Measurements from ENCODE around the gene KIAA0040. TPM values are rescaled to one million over a fixed set of nuclear protein-coding genes. Genes with fewer than 3 reads are reported as not detected.

KIAA0040 gene
- 10 to 100 TPM; 14.0 to 23.7 TPM for total RNA-seq

DNA sequence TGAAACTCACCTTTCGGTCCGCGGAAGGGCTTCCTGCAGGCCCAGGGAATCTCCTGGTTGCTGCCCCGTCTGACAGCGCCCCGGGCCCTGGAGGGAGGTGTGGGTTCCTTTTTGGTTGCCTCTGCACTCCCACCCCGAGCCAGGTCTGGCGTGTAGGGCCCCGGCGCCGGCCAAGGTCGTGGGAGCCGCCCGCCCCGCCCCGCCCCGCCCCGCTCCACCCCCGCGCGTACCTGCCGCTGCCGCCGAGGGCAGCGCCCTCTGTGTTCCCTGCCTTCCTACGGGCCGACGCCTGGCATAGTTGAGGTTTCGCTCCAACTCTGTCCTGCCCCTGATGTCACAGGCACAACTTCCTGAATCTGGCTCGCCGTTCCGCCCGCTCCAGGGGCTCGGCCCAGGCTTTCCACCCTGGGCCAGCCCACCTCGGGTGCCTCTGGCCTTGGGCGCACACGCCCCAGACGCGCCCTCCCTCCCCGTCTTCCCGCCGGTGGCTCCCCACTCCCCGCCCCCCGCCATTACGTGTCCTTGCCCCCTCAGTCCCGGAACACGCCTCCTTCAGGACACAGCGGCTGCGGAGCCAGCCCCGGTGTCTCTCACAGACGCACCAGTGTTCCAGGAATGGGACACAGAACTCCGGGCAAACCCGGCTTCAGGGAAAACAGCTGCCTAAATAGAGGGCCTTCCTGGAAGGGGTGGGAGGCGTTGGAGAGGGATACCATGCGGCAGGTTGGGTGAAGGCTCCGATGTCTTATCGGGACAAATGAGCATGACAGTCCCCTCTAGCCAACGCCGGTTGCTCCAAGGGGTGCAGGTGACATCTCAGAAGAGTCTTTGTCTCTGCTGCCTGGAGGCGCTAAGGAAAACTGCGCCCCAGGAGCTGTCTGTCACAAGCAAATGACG is at the start of gene KIAA0040:
TSS of gene KIAA0040 (minus strand) at position 147 of the 897 bp plus-strand sequence. CDS start 31,763 bp downstream, outside the sequence.
- H3K9me3 ChIP-seq: no peaks in the 10 kb centered on the region
- H3K4me1 ChIP-seq: peaks cover 4% of the 10 kb centered on the region
- DNase-seq: peak; percentile 84
- H3K27ac ChIP-seq: peak within 1 kb of the TSS; percentile 91
- intact Hi-C loops (cut with DNase I): no loop called here
- peak within 1 kb of the TSS; percentile 54 to 96 for H3K9ac ChIP-seq (ENCODE audit: low read depth in 2 of 2, low read length in 2 of 2)
- H3K36me3 ChIP-seq: no peaks in the 10 kb centered on the region
- no peaks in the 10 kb centered on the region for H3K27me3 ChIP-seq
- H3K4me3 ChIP-seq: peak within 1 kb of the TSS; percentile 61
- TF ChIP-seq, protein P1, sequence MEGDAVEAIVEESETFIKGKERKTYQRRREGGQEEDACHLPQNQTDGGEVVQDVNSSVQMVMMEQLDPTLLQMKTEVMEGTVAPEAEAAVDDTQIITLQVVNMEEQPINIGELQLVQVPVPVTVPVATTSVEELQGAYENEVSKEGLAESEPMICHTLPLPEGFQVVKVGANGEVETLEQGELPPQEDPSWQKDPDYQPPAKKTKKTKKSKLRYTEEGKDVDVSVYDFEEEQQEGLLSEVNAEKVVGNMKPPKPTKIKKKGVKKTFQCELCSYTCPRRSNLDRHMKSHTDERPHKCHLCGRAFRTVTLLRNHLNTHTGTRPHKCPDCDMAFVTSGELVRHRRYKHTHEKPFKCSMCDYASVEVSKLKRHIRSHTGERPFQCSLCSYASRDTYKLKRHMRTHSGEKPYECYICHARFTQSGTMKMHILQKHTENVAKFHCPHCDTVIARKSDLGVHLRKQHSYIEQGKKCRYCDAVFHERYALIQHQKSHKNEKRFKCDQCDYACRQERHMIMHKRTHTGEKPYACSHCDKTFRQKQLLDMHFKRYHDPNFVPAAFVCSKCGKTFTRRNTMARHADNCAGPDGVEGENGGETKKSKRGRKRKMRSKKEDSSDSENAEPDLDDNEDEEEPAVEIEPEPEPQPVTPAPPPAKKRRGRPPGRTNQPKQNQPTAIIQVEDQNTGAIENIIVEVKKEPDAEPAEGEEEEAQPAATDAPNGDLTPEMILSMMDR (IDR thresholded peaks at IDR 0.05): no peak

- intact Hi-C loops (cut with DNase I): no loop called here
- H3K9ac ChIP-seq (ENCODE audit: low read depth in 2 of 2, low read length in 2 of 2): no peak overlapping the region
- H3K27me3 ChIP-seq: no peaks in the 10 kb centered on the region
- DNase-seq: no peak
- no peaks in the 10 kb centered on the region for H3K36me3 ChIP-seq
- TF ChIP-seq, protein P1 (IDR thresholded peaks at IDR 0.05): no peak
- H3K4me3 ChIP-seq: no peak overlapping the region
- no peaks in the 10 kb centered on the region for H3K4me1 ChIP-seq
- H3K9me3 ChIP-seq: no peaks in the 10 kb centered on the region
- H3K27ac ChIP-seq: no peak overlapping the region
Observed at GRCh38 chr1:175237389-175237788, 44.8 kb upstream of the KIAA0040 start.

DNA sequence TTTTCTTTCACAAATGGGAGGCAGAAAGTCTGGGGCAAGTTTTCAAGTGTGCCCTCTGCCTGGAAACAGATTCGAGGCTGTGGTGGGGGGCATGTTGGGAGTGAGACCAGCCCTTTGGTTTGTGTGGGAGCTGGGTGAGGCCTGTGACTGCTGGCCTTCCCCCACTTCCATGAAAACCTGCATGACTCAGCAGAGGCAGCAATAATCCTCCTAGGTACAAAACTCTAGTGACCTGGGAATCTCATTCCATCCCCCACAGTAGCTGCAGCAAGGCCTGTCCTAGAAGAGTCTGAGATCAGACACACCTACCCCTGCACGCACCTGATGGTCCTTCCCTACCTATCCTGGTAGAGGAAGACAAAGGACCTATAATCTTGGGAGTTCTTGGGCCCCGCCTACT is 42.1 kb upstream of the KIAA0040 start:
- H3K36me3 ChIP-seq: no peaks in the 10 kb centered on the region
- H3K27me3 ChIP-seq: no peaks in the 10 kb centered on the region
- TF ChIP-seq, protein P1 (IDR thresholded peaks at IDR 0.05): no peak
- no peak for DNase-seq
- no peak overlapping the region for H3K4me3 ChIP-seq
- H3K27ac ChIP-seq: no peak overlapping the region
- no peaks in the 10 kb centered on the region for H3K4me1 ChIP-seq
- no peak overlapping the region for H3K9ac ChIP-seq (ENCODE audit: low read depth in 2 of 2, low read length in 2 of 2)
- no peaks in the 10 kb centered on the region for H3K9me3 ChIP-seq
- intact Hi-C loops (cut with DNase I): no loop called here

GRCh38 chr1:175232335-175232734 is 39.8 kb upstream of the KIAA0040 start:
- Histone ChIP-seq H3K4me1 (no peaks in the 10 kb centered on the region), H3K9me3 (no peaks in the 10 kb centered on the region), H3K27ac (no peak overlapping the region), H3K9ac (ENCODE audit: low read depth in 2 of 2, low read length in 2 of 2) (no peak overlapping the region), H3K36me3 (no peaks in the 10 kb centered on the region), H3K27me3 (no peaks in the 10 kb centered on the region), H3K4me3 (no peak overlapping the region)
- no peak for DNase-seq
- intact Hi-C loops (cut with DNase I): no loop called here
- TF ChIP-seq, protein P1 (IDR thresholded peaks at IDR 0.05): no peak

GRCh38 chr1:175225805-175226129 is 33.2 kb upstream of the KIAA0040 start:
- TF ChIP-seq, protein P1 (IDR thresholded peaks at IDR 0.05): no peak
- Histone ChIP-seq H3K9me3 (no peaks in the 10 kb centered on the region), H3K27me3 (no peaks in the 10 kb centered on the region), H3K4me3 (no peak overlapping the region), H3K4me1 (no peaks in the 10 kb centered on the region), H3K36me3 (no peaks in the 10 kb centered on the region), H3K27ac (no peak overlapping the region), H3K9ac (ENCODE audit: low read depth in 2 of 2, low read length in 2 of 2) (no peak overlapping the region)
- intact Hi-C loops (cut with DNase I): no loop called here
- DNase-seq: no peak

Data from colonic mucosa (tissue), 4 donors.